GM21825 (cell line): ENCODE data around the gene SIM1.

ENCODE experiments used
- ATAC-seq: cut with Tn5 transposase; IDR thresholded peaks from one replicate; pipeline ENCODE4 v1.9.1; 2021; ENCODE audit warnings: mild to moderate bottlenecking, moderate library complexity; ENCODE audit not compliant: unreplicated experiment

Gene SIM1

GRCh38 chr6:100456908-100457235 lies 7.8 kb downstream of the SIM1 start:
- ATAC-seq, result no peak

- ATAC-seq, result no peak
These were observed 8.4 kb downstream of the SIM1 start for GRCh38 chr6:100456141-100456907.

- ATAC-seq, result peak; percentile 65
These were observed 9.2 kb downstream of the SIM1 start for GRCh38 chr6:100455230-100456124.

- ATAC-seq, result no peak
These were observed 10.0 kb downstream of the SIM1 start for GRCh38 chr6:100454551-100455229.

- ATAC-seq, result no peak
These were observed 10.8 kb downstream of the SIM1 start for GRCh38 chr6:100453701-100454521.

- no peak for ATAC-seq
These were observed 11.7 kb downstream of the SIM1 start for GRCh38 chr6:100452998-100453397.

GRCh38 chr6:100451577-100451976 lies 13.1 kb downstream of the SIM1 start:
- ATAC-seq, result no peak

- no peak for ATAC-seq
These were observed 15.5 kb downstream of the SIM1 start for GRCh38 chr6:100449239-100449691.

- no peak for ATAC-seq
These were observed 16.6 kb downstream of the SIM1 start for GRCh38 chr6:100447900-100448748.

- no peak for ATAC-seq
These were observed 17.4 kb downstream of the SIM1 start for GRCh38 chr6:100447081-100447899.

- ATAC-seq, result no peak
These were observed 18.3 kb downstream of the SIM1 start for GRCh38 chr6:100446115-100447080.

- ATAC-seq, result no peak
These were observed 19.2 kb downstream of the SIM1 start for GRCh38 chr6:100445512-100445911.

GRCh38 chr6:100440935-100441334 lies 23.8 kb downstream of the SIM1 start:
- ATAC-seq, result no peak

GRCh38 chr6:100435299-100435698 lies 29.4 kb downstream of the SIM1 start:
- no peak for ATAC-seq

GRCh38 chr6:100433726-100434435 lies 30.8 kb downstream of the SIM1 start:
- ATAC-seq, result no peak

GRCh38 chr6:100432136-100432535 lies 32.6 kb downstream of the SIM1 start:
- no peak for ATAC-seq

- no peak for ATAC-seq
These were observed 33.8 kb downstream of the SIM1 start for GRCh38 chr6:100430962-100431361.
